Fibroblast of the aortic adventitia (primary cell): ENCODE results near the gene BMAL1. TPM values are rescaled to one million over a fixed set of nuclear protein-coding genes. Genes with fewer than 3 reads are reported as not detected.

ENCODE experiments used
- DNase-seq: peaks from one replicate; pipeline ENCODE4 v3.0.0-alpha.2; 2010; ENCODE audit warnings: low read depth
- H3K4me3 ChIP-seq: 2 replicates; pipeline ENCODE4 v1.5.1; 2011; ENCODE audit warnings: low read depth, mild to moderate bottlenecking, control low read depth, low read length, moderate library complexity
- CTCF ChIP-seq: IDR thresholded peaks from 2 replicates; pipeline ENCODE4 v1.5.1; 2011; ENCODE audit warnings: mild to moderate bottlenecking, low read length, control low read depth, inconsistent platforms; ENCODE audit not compliant: insufficient read depth
- total RNA-seq: library from RNA; depleted of rRNA; stranded (reverse); fragments of >200 nt; gene quantifications from 2 replicates; pipeline ENCODE4 v1.2.3, GENCODE V29; 2012; ENCODE audit warnings: low replicate concordance

BMAL1 gene
- total RNA-seq, 1 donor, result 5.5 TPM

- no peak overlapping the region for H3K4me3 ChIP-seq
- no peak for TF ChIP-seq CTCF
- DNase-seq, result no peak
These were observed 127.6 kb downstream of the BMAL1 start for GRCh38 chr11:13405220-13405619.

GRCh38 chr11:13415201-13415600 is 137.6 kb downstream of the BMAL1 start:
- TF ChIP-seq CTCF, result no peak
- DNase-seq, result no peak
- H3K4me3 ChIP-seq, result no peak overlapping the region

GRCh38 chr11:13421561-13421960 is 144.0 kb downstream of the BMAL1 start:
- no peak for TF ChIP-seq CTCF
- DNase-seq, result no peak
- H3K4me3 ChIP-seq, result no peak overlapping the region

- TF ChIP-seq CTCF, result no peak
- no peak overlapping the region for H3K4me3 ChIP-seq
- DNase-seq, result no peak
These were observed 145.8 kb downstream of the BMAL1 start for GRCh38 chr11:13423372-13423771.

GRCh38 chr11:13427440-13427839 is 149.8 kb downstream of the BMAL1 start:
- DNase-seq, result no peak
- TF ChIP-seq CTCF, result no peak
- H3K4me3 ChIP-seq, result no peak overlapping the region

GRCh38 chr11:13429288-13429687 is 151.7 kb downstream of the BMAL1 start:
- no peak overlapping the region for H3K4me3 ChIP-seq
- no peak for DNase-seq
- TF ChIP-seq CTCF, result no peak

- no peak for TF ChIP-seq CTCF
- DNase-seq, result no peak
- H3K4me3 ChIP-seq, result no peak overlapping the region
These were observed 152.2 kb downstream of the BMAL1 start for GRCh38 chr11:13429836-13430235.
